Measurements from ENCODE around the gene INPP5A.
"Not testable (repeated sequence)": the region's sequence is repeated elsewhere in the genome, so short reads cannot be mapped to it uniquely, and the experiment has no call there.

INPP5A gene

GRCh38 chr10:132670546-132671227 is 133.1 kb downstream of the INPP5A start:
- Histone ChIP-seq H3K4me3 (ENCODE audit: low read depth, low read length) (no peak overlapping the region), H2BK5ac (ENCODE audit: low read depth, low read length, poor library complexity) (no peak overlapping the region), H3K18ac (ENCODE audit: low read length) (no peak overlapping the region), H3K27me3 (ENCODE audit: insufficient read depth, low read length) (no peaks in the 10 kb centered on the region), H3K79me1 (ENCODE audit: low read length) (no peaks in the 10 kb centered on the region), H3K9me3 (ENCODE audit: insufficient read depth, low read depth, low read length) (peaks cover 5% of the 10 kb centered on the region), H4K8ac (ENCODE audit: low read depth, low read length) (no peak overlapping the region), H3K4me2 (ENCODE audit: low read length) (no peak overlapping the region), H3K79me2 (ENCODE audit: control insufficient read depth, insufficient read depth, low read length, poor library complexity) (no peaks in the 10 kb centered on the region), H3K36me3 (ENCODE audit: control insufficient read depth in 1 of 2, insufficient read depth in 2 of 2, low read length in 2 of 2) (no peaks in the 10 kb centered on the region), H3K4ac (ENCODE audit: low read depth, low read length) (no peak overlapping the region), H4K91ac (ENCODE audit: low read depth, low read length) (no peak overlapping the region), H2AK5ac (ENCODE audit: low read length) (no peak overlapping the region), H2AFZ (ENCODE audit: insufficient read depth, low read length, poor library complexity) (no peak overlapping the region), H2BK120ac (ENCODE audit: insufficient read depth, low read length, poor library complexity) (no peak overlapping the region), H3K9ac (ENCODE audit: low read length) (no peak overlapping the region), H3K14ac (ENCODE audit: low read length) (no peak overlapping the region), H2BK12ac (ENCODE audit: low read length) (no peak overlapping the region), H3K4me1 (ENCODE audit: control insufficient read depth in 1 of 2, insufficient read depth in 2 of 2, low read length in 2 of 2) (no peaks in the 10 kb centered on the region), H3K23ac (ENCODE audit: low read length) (no peak overlapping the region), H4K12ac (ENCODE audit: low read depth, low read length) (no peak overlapping the region), H3K27ac (ENCODE audit: low read depth, low read length) (no peak overlapping the region)
- no CpG with 5 or more reads among the region's 12 CpGs for WGBS (ENCODE audit: extremely low coverage, insufficient coverage, insufficient read length)
- DNase-seq: no peak

- no peaks in the 10 kb centered on the region for H3K36me3 ChIP-seq (ENCODE audit: control insufficient read depth in 1 of 2, insufficient read depth in 2 of 2, low read length in 2 of 2)
- no peaks in the 10 kb centered on the region for H3K4me1 ChIP-seq (ENCODE audit: control insufficient read depth in 1 of 2, insufficient read depth in 2 of 2, low read length in 2 of 2)
- no peak overlapping the region for H3K4ac ChIP-seq (ENCODE audit: low read depth, low read length)
- H2AK5ac ChIP-seq (ENCODE audit: low read length): no peak overlapping the region
- no peak overlapping the region for H2BK5ac ChIP-seq (ENCODE audit: low read depth, low read length, poor library complexity)
- no peak for DNase-seq
- no peak overlapping the region for H2BK12ac ChIP-seq (ENCODE audit: low read length)
- H2BK120ac ChIP-seq (ENCODE audit: insufficient read depth, low read length, poor library complexity): no peak overlapping the region
- H3K23ac ChIP-seq (ENCODE audit: low read length): no peak overlapping the region
- H3K79me2 ChIP-seq (ENCODE audit: control insufficient read depth, insufficient read depth, low read length, poor library complexity): no peaks in the 10 kb centered on the region
- H4K12ac ChIP-seq (ENCODE audit: low read depth, low read length): no peak overlapping the region
- H3K27me3 ChIP-seq (ENCODE audit: insufficient read depth, low read length): no peaks in the 10 kb centered on the region
- peaks cover 5% of the 10 kb centered on the region for H3K9me3 ChIP-seq (ENCODE audit: insufficient read depth, low read depth, low read length)
- no peak overlapping the region for H4K91ac ChIP-seq (ENCODE audit: low read depth, low read length)
- H3K4me2 ChIP-seq (ENCODE audit: low read length): no peak overlapping the region
- H3K79me1 ChIP-seq (ENCODE audit: low read length): no peaks in the 10 kb centered on the region
- no peak overlapping the region for H2AFZ ChIP-seq (ENCODE audit: insufficient read depth, low read length, poor library complexity)
- H3K14ac ChIP-seq (ENCODE audit: low read length): no peak overlapping the region
- WGBS (ENCODE audit: extremely low coverage, insufficient coverage, insufficient read length): no CpG with 5 or more reads among the region's 25 CpGs
- H3K27ac ChIP-seq (ENCODE audit: low read depth, low read length): no peak overlapping the region
- H3K18ac ChIP-seq (ENCODE audit: low read length): no peak overlapping the region
- H3K9ac ChIP-seq (ENCODE audit: low read length): no peak overlapping the region
- no peak overlapping the region for H4K8ac ChIP-seq (ENCODE audit: low read depth, low read length)
- H3K4me3 ChIP-seq (ENCODE audit: low read depth, low read length): no peak overlapping the region
These were observed 133.9 kb downstream of the INPP5A start for GRCh38 chr10:132671228-132672154.

- H3K9me3 ChIP-seq (ENCODE audit: insufficient read depth, low read depth, low read length): peaks cover 14% of the 10 kb centered on the region
- not testable (repeated sequence) for H3K79me2 ChIP-seq (ENCODE audit: control insufficient read depth, insufficient read depth, low read length, poor library complexity); H3K27me3 ChIP-seq (ENCODE audit: insufficient read depth, low read length); H4K91ac ChIP-seq (ENCODE audit: low read depth, low read length); H3K27ac ChIP-seq (ENCODE audit: low read depth, low read length); DNase-seq; H2AK5ac ChIP-seq (ENCODE audit: low read length); H3K18ac ChIP-seq (ENCODE audit: low read length); H3K4me3 ChIP-seq (ENCODE audit: low read depth, low read length); H3K79me1 ChIP-seq (ENCODE audit: low read length); H3K4me1 ChIP-seq (ENCODE audit: control insufficient read depth in 1 of 2, insufficient read depth in 2 of 2, low read length in 2 of 2); H2BK120ac ChIP-seq (ENCODE audit: insufficient read depth, low read length, poor library complexity); H2AFZ ChIP-seq (ENCODE audit: insufficient read depth, low read length, poor library complexity); H3K4me2 ChIP-seq (ENCODE audit: low read length); H4K8ac ChIP-seq (ENCODE audit: low read depth, low read length); H3K4ac ChIP-seq (ENCODE audit: low read depth, low read length); H2BK5ac ChIP-seq (ENCODE audit: low read depth, low read length, poor library complexity); H2BK12ac ChIP-seq (ENCODE audit: low read length); H3K14ac ChIP-seq (ENCODE audit: low read length); H3K9ac ChIP-seq (ENCODE audit: low read length); H3K23ac ChIP-seq (ENCODE audit: low read length); H3K36me3 ChIP-seq (ENCODE audit: control insufficient read depth in 1 of 2, insufficient read depth in 2 of 2, low read length in 2 of 2); H4K12ac ChIP-seq (ENCODE audit: low read depth, low read length)
- WGBS (ENCODE audit: extremely low coverage, insufficient coverage, insufficient read length): no CpG with 5 or more reads among the region's 4 CpGs
These were observed 136.2 kb downstream of the INPP5A start for GRCh38 chr10:132673746-132674145.

GRCh38 chr10:132674311-132674710 is 136.7 kb downstream of the INPP5A start:
- no peak overlapping the region for H2BK120ac ChIP-seq (ENCODE audit: insufficient read depth, low read length, poor library complexity)
- H4K91ac ChIP-seq (ENCODE audit: low read depth, low read length): no peak overlapping the region
- no peak overlapping the region for H3K23ac ChIP-seq (ENCODE audit: low read length)
- DNase-seq: no peak
- H3K9me3 ChIP-seq (ENCODE audit: insufficient read depth, low read depth, low read length): peaks cover 18% of the 10 kb centered on the region
- H3K4me3 ChIP-seq (ENCODE audit: low read depth, low read length): no peak overlapping the region
- no peak overlapping the region for H3K4me2 ChIP-seq (ENCODE audit: low read length)
- no peaks in the 10 kb centered on the region for H3K27me3 ChIP-seq (ENCODE audit: insufficient read depth, low read length)
- H3K4ac ChIP-seq (ENCODE audit: low read depth, low read length): no peak overlapping the region
- H2AFZ ChIP-seq (ENCODE audit: insufficient read depth, low read length, poor library complexity): no peak overlapping the region
- no peak overlapping the region for H3K14ac ChIP-seq (ENCODE audit: low read length)
- no peak overlapping the region for H3K18ac ChIP-seq (ENCODE audit: low read length)
- H3K4me1 ChIP-seq (ENCODE audit: control insufficient read depth in 1 of 2, insufficient read depth in 2 of 2, low read length in 2 of 2): no peaks in the 10 kb centered on the region
- H3K79me1 ChIP-seq (ENCODE audit: low read length): no peaks in the 10 kb centered on the region
- no peak overlapping the region for H3K27ac ChIP-seq (ENCODE audit: low read depth, low read length)
- no peak overlapping the region for H4K8ac ChIP-seq (ENCODE audit: low read depth, low read length)
- no peak overlapping the region for H2BK5ac ChIP-seq (ENCODE audit: low read depth, low read length, poor library complexity)
- no peaks in the 10 kb centered on the region for H3K36me3 ChIP-seq (ENCODE audit: control insufficient read depth in 1 of 2, insufficient read depth in 2 of 2, low read length in 2 of 2)
- no CpG with 5 or more reads among the region's 9 CpGs for WGBS (ENCODE audit: extremely low coverage, insufficient coverage, insufficient read length)
- H3K79me2 ChIP-seq (ENCODE audit: control insufficient read depth, insufficient read depth, low read length, poor library complexity): no peaks in the 10 kb centered on the region
- no peak overlapping the region for H2BK12ac ChIP-seq (ENCODE audit: low read length)
- H4K12ac ChIP-seq (ENCODE audit: low read depth, low read length): no peak overlapping the region
- no peak overlapping the region for H3K9ac ChIP-seq (ENCODE audit: low read length)
- no peak overlapping the region for H2AK5ac ChIP-seq (ENCODE audit: low read length)
